ENCODE data around the gene MEIS2. TPM values are rescaled to one million over a fixed set of nuclear protein-coding genes. Genes with fewer than 3 reads are reported as not detected.

Gene MEIS2
- total and polyA plus RNA-seq, 2 donors (not counting 3 experiments of a cell fraction or from before 2014, with no cell fraction given) = 22.5 to 26.2 TPM

DNA sequence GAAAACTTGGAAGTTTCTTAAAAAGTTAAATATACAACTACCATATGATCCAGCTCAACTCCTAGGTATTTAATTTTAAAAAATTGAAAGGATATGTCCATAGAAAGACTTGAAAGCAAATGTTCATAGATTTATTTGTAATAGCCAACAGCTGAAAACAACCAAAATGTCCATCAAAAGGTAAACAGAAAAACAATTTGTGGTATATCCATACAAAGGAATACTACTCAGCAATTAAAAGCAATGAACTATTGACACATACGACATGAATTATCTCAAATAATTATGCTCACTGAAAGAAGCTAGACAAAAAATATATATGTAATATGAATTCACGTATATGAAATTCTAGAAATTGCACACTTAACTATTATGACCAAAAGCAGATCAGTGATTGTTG, 249.5 kb downstream of the MEIS2 start:
- Histone ChIP-seq H3K4me2 (ENCODE audit: insufficient read depth, low read length) (no peak overlapping the region), H4K20me1 (replicated peaks; ENCODE audit: control insufficient read depth, extremely low read depth, insufficient read depth, low read length) (no peaks in the 10 kb centered on the region), H3K27ac (ENCODE audit: insufficient read depth, low read depth, low read length) (no peak overlapping the region), H2AFZ (ENCODE audit: low read depth, low read length) (no peak overlapping the region), H3K4me3 (replicated peaks in 1 of 3; ENCODE audit: insufficient read depth in 1 of 3, low read depth in 1 of 3, low read length in 3 of 3) (no peak overlapping the region), H3K4me1 (ENCODE audit: control insufficient read depth, extremely low read depth, insufficient read depth, low read length) (no peaks in the 10 kb centered on the region), H3K27me3 (ENCODE audit: control insufficient read depth in 2 of 2, insufficient read depth in 2 of 2, low read length in 2 of 2) (peaks cover 7 to 9% of the 10 kb centered on the region in 2 experiments), H3K9ac (replicated peaks; ENCODE audit: extremely low read depth, insufficient read depth, low read length) (no peak overlapping the region), H3K9me1 (replicated peaks; ENCODE audit: control insufficient read depth, extremely low read depth, insufficient read depth, low read length) (no peaks in the 10 kb centered on the region), H3K36me3 (ENCODE audit: control insufficient read depth in 2 of 2, extremely low read depth in 1 of 2, insufficient read depth in 2 of 2, low read length in 2 of 2) (no peaks in the 10 kb centered on the region), H3K79me2 (ENCODE audit: control insufficient read depth, insufficient read depth, low read length) (no peaks in the 10 kb centered on the region), H3K9me3 (replicated peaks; ENCODE audit: control insufficient read depth, insufficient read depth, low read length) (no peaks in the 10 kb centered on the region)
- intact Hi-C loops (cut with micrococcal nuclease) = no loop called here
- DNase-seq (ENCODE audit: low read depth, low spot score) (no peak), FAIRE-seq (no peak)
- POLR2A ChIA-PET = interaction anchor here (0.6 kb wide), 1 partner anchor 1069 kb away, joined by 3 read pairs; no protein-coding TSS in a partner anchor
- BruUV-seq (replicated peaks) = no TSS peak
- CTCF ChIA-PET = no interaction called here
- dilution Hi-C loops (cut with MboI; ENCODE audit: extremely low pct_ligation_motif_present, low sequenced_read_pairs) = no loop called here
- TF ChIP-seq POLR2AphosphoS5 (IDR thresholded peaks at IDR 0.05; ENCODE audit: insufficient read depth, low read depth, low read length) = no peak
- TF ChIP-seq, protein P1, sequence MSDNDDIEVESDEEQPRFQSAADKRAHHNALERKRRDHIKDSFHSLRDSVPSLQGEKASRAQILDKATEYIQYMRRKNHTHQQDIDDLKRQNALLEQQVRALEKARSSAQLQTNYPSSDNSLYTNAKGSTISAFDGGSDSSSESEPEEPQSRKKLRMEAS (IDR thresholded peaks at IDR 0.05; ENCODE audit: insufficient read depth, insufficient read length) = no peak
- TF ChIP-seq MYC (IDR thresholded peaks at IDR 0.05; ENCODE audit: low read depth, low read length) = no peak
- TF ChIP-seq GATA2 (IDR thresholded peaks at IDR 0.05; ENCODE audit: insufficient read depth, insufficient read length, low read depth, low read length) = no peak
- no peak for TF ChIP-seq JUN (IDR thresholded peaks at IDR 0.05; ENCODE audit: borderline replicate concordance, insufficient read depth, insufficient read length, low read depth)
- TF ChIP-seq, protein P2, sequence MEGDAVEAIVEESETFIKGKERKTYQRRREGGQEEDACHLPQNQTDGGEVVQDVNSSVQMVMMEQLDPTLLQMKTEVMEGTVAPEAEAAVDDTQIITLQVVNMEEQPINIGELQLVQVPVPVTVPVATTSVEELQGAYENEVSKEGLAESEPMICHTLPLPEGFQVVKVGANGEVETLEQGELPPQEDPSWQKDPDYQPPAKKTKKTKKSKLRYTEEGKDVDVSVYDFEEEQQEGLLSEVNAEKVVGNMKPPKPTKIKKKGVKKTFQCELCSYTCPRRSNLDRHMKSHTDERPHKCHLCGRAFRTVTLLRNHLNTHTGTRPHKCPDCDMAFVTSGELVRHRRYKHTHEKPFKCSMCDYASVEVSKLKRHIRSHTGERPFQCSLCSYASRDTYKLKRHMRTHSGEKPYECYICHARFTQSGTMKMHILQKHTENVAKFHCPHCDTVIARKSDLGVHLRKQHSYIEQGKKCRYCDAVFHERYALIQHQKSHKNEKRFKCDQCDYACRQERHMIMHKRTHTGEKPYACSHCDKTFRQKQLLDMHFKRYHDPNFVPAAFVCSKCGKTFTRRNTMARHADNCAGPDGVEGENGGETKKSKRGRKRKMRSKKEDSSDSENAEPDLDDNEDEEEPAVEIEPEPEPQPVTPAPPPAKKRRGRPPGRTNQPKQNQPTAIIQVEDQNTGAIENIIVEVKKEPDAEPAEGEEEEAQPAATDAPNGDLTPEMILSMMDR (IDR thresholded peaks at IDR 0.05; ENCODE audit: extremely low read depth in 1 of 2, insufficient read depth in 1 of 2, low read depth in 1 of 2, low read length in 2 of 2) = no peak
- TF ChIP-seq EZH2 (IDR thresholded peaks at IDR 0.05; ENCODE audit: borderline replicate concordance, low read depth, low read length, severe bottlenecking) = no peak
- TF ChIP-seq POLR2A (IDR thresholded peaks at IDR 0.05; ENCODE audit: low read depth, low read length) = no peak
